B cell (primary cell): ENCODE measurements around the gene KCNC1.

Experiments
- CTCF ChIP-seq: fragments of 200-600 bp; IDR thresholded peaks from one replicate; pipeline ENCODE4 v1.8.0; 2022; ENCODE audit warnings: antibody characterized with exemption, mild to moderate bottlenecking
- EZH2 ChIP-seq: IDR thresholded peaks from 2 replicates; pipeline ENCODE4 v1.6.1; 2012; ENCODE audit warnings: borderline replicate concordance, low read depth, mild to moderate bottlenecking, moderate library complexity, low read length; ENCODE audit not compliant: insufficient read depth, poor library complexity, severe bottlenecking

GRCh38 chr11:17692931-17693330 is 41.6 kb upstream of the KCNC1 start:
- no peak for TF ChIP-seq CTCF
- no peak for TF ChIP-seq EZH2
